Endodermal cell (in vitro differentiated cells): ENCODE data around the gene MORN1. TPM values are rescaled to one million over a fixed set of nuclear protein-coding genes. Genes with fewer than 3 reads are reported as not detected.

ENCODE experiments used
- DNase-seq: peaks from one replicate; pipeline ENCODE4 v3.0.0-alpha.2; 2017
- H3K27ac ChIP-seq: 2 replicates; pipeline ENCODE4 v1.5.1; 2013; ENCODE audit warnings: mild to moderate bottlenecking, low read depth, low read length, moderate library complexity
- H3K27me3 ChIP-seq: 2 replicates; pipeline ENCODE4 v1.6.1; 2013; ENCODE audit warnings: mild to moderate bottlenecking, low read length, moderate library complexity; ENCODE audit not compliant: insufficient read depth, control insufficient read depth, poor library complexity, severe bottlenecking
- H3K36me3 ChIP-seq: 2 replicates; pipeline ENCODE4 v1.7.0; 2013; ENCODE audit warnings: mild to moderate bottlenecking, low read length, moderate library complexity; ENCODE audit not compliant: control insufficient read depth, insufficient read depth
- H3K4me1 ChIP-seq: one replicate; pipeline ENCODE4 v1.7.0; 2013; ENCODE audit warnings: low read length; ENCODE audit not compliant: control insufficient read depth, insufficient read depth
- H3K4me3 ChIP-seq: 2 replicates; pipeline ENCODE4 v1.5.1; 2013; ENCODE audit warnings: mild to moderate bottlenecking, low read length, moderate library complexity
- H3K9ac ChIP-seq: 2 replicates; pipeline ENCODE4 v1.6.1; 2013; ENCODE audit warnings: mild to moderate bottlenecking, low read length, moderate library complexity; ENCODE audit not compliant: poor library complexity, severe bottlenecking; ENCODE audit errors: extremely low read depth
- H3K9me3 ChIP-seq: 2 replicates; pipeline ENCODE4 v1.6.1; 2013; ENCODE audit warnings: mild to moderate bottlenecking, low read length, moderate library complexity; ENCODE audit not compliant: control insufficient read depth
- H3K27ac Mint-ChIP-seq: 2 replicates; pipeline ENCODE4 v1.8.0; 2020; ENCODE audit warnings: mixed read lengths
- H3K27me3 Mint-ChIP-seq: 2 replicates; pipeline ENCODE4 v1.8.0; 2021; ENCODE audit warnings: mild to moderate bottlenecking, mixed read lengths; ENCODE audit not compliant: insufficient read depth
- H3K36me3 Mint-ChIP-seq: 2 replicates; pipeline ENCODE4 v1.8.0; 2020; ENCODE audit warnings: low read depth, mixed read lengths
- H3K4me1 Mint-ChIP-seq: 2 replicates; pipeline ENCODE4 v1.8.0; 2020; ENCODE audit warnings: mixed read lengths
- H3K4me3 Mint-ChIP-seq: 2 replicates; pipeline ENCODE4 v1.8.0; 2020; ENCODE audit warnings: mild to moderate bottlenecking, moderate library complexity, mixed read lengths
- H3K9me3 Mint-ChIP-seq: 2 replicates; pipeline ENCODE4 v1.8.0; 2020; ENCODE audit warnings: mild to moderate bottlenecking, mixed read lengths
- CTCF ChIP-seq: fragments of 200-600 bp; sonication (generic); conservative IDR thresholded peaks from 2 replicates; pipeline ENCODE4 v1.5.0; 2021; ENCODE audit warnings: antibody characterized with exemption, mild to moderate bottlenecking
- WGBS, 2 experiments: methylation state at CpG; one replicate each; pipeline versions ENCODE4 v1.1.5 to v1.1.7; 2013; ENCODE audit warnings: missing lambda C conversion rate in 2 of 2, mixed read lengths in 1 of 2; ENCODE audit not compliant: insufficient coverage in 1 of 2, insufficient read length in 1 of 2; 5-methylcytosine and 5-hydroxymethylcytosine counted together
- total RNA-seq, 2 donors: library from RNA; stranded (reverse); fragmentation: NEBNext Ultra II Directional in 1 of 2; extraction: Animal tissue kit (Norgen Biotek cat#: 25700) in 1 of 2; gene quantifications; 2 replicates in 1 of 2; 3 replicates in 1 of 2; pipeline ENCODE4 v1.2.1, GENCODE V29; 2021

Gene MORN1
- total RNA-seq, 2 donors from 2014 or later: 21.3 to 24.9 TPM

- Mint-ChIP-seq H3K9me3 (no peaks in the 10 kb centered on the region), H3K27me3 (peaks cover 10% of the 10 kb centered on the region), H3K36me3 (no peaks in the 10 kb centered on the region), H3K4me1 (no peaks in the 10 kb centered on the region), H3K4me3 (no peak overlapping the region), H3K27ac (no peak overlapping the region)
- peaks cover 8% of the 10 kb centered on the region for H3K27me3 ChIP-seq
- TF ChIP-seq CTCF: no peak
- H3K9me3 ChIP-seq: no peaks in the 10 kb centered on the region
- no peak overlapping the region for H3K4me3 ChIP-seq
- DNase-seq: no peak
- 81 to 85% methylated on average over 7 of the region's 7 CpGs for WGBS, 2 experiments
- H3K9ac ChIP-seq: no peak overlapping the region
- no peaks in the 10 kb centered on the region for H3K36me3 ChIP-seq
- H3K4me1 ChIP-seq: no peaks in the 10 kb centered on the region
- H3K27ac ChIP-seq: no peak overlapping the region
Measured at GRCh38 chr1:2436876-2437275, 45.5 kb upstream of the MORN1 start.

GRCh38 chr1:2435746-2436355 is 44.5 kb upstream of the MORN1 start:
- Histone ChIP-seq H3K27ac (no peak overlapping the region), H3K4me3 (no peak overlapping the region), H3K9me3 (no peaks in the 10 kb centered on the region), H3K4me1 (no peaks in the 10 kb centered on the region), H3K9ac (no peak overlapping the region), H3K27me3 (no peaks in the 10 kb centered on the region), H3K36me3 (no peaks in the 10 kb centered on the region)
- 84% methylated on average over 2 of the region's 2 CpGs; no CpG with 5 or more reads in 1 of the 2 experiments for WGBS, 2 experiments
- H3K4me3 Mint-ChIP-seq: no peak overlapping the region
- no peak for DNase-seq
- no peak for TF ChIP-seq CTCF
- H3K27me3 Mint-ChIP-seq: peaks cover 5% of the 10 kb centered on the region
- H3K4me1 Mint-ChIP-seq: no peaks in the 10 kb centered on the region
- H3K9me3 Mint-ChIP-seq: no peaks in the 10 kb centered on the region
- no peaks in the 10 kb centered on the region for H3K36me3 Mint-ChIP-seq
- no peak overlapping the region for H3K27ac Mint-ChIP-seq

GRCh38 chr1:2435091-2435490 is 43.7 kb upstream of the MORN1 start:
- no peaks in the 10 kb centered on the region for H3K36me3 Mint-ChIP-seq
- H3K27ac Mint-ChIP-seq: no peak overlapping the region
- Histone ChIP-seq H3K27me3 (no peaks in the 10 kb centered on the region), H3K4me3 (no peak overlapping the region), H3K9me3 (no peaks in the 10 kb centered on the region), H3K4me1 (no peaks in the 10 kb centered on the region), H3K9ac (no peak overlapping the region), H3K27ac (no peak overlapping the region), H3K36me3 (no peaks in the 10 kb centered on the region)
- H3K4me3 Mint-ChIP-seq: no peak overlapping the region
- no peaks in the 10 kb centered on the region for H3K4me1 Mint-ChIP-seq
- peaks cover 1% of the 10 kb centered on the region for H3K9me3 Mint-ChIP-seq
- peaks cover 3% of the 10 kb centered on the region for H3K27me3 Mint-ChIP-seq
- DNase-seq: no peak
- TF ChIP-seq CTCF: no peak
- 83 to 90% methylated on average over 4 to 9 of the region's 9 CpGs for WGBS, 2 experiments
